K562 (cell line): ENCODE data around the gene ANKRD7. TPM values are rescaled to one million over a fixed set of nuclear protein-coding genes. Genes with fewer than 3 reads are reported as not detected.
A peak's percentile ranks its signal among the peaks of the same experiment; 100 is the strongest.

Source experiments
- AFF1 ChIP-seq, 2 experiments: fragments of 450-650 bp; IDR thresholded peaks; 2 replicates each; pipeline ENCODE4 v1.6.1; 2018; ENCODE audit warnings: mild to moderate bottlenecking in 2 of 2, low read depth in 1 of 2; ENCODE audit not compliant: partially characterized antibody in 2 of 2
- ARID2 ChIP-seq: fragments of 450-650 bp; IDR thresholded peaks from 2 replicates; pipeline ENCODE4 v1.6.1; 2017; ENCODE audit warnings: antibody characterized with exemption, mild to moderate bottlenecking
- CHAMP1 ChIP-seq: fragments of 450-650 bp; IDR thresholded peaks from 2 replicates; pipeline ENCODE4 v1.6.1; 2016; ENCODE audit warnings: mild to moderate bottlenecking
- DMBX1 ChIP-seq: fragments of 250-450 bp; sonication (Bioruptor Pico); IDR thresholded peaks from 2 replicates; pipeline ENCODE4 v1.8.0; 2022; ENCODE audit warnings: inconsistent platforms, mild to moderate bottlenecking, moderate library complexity, borderline replicate concordance
- E2F6 ChIP-seq, 2 experiments: IDR thresholded peaks; 2 replicates each; pipeline ENCODE4 v1.6.1; 2011; ENCODE audit warnings: borderline replicate concordance in 1 of 2, control low read depth in 1 of 2, low read depth in 1 of 2, low read length in 1 of 2, mild to moderate bottlenecking in 1 of 2, mixed read lengths in 1 of 2, moderate library complexity in 1 of 2; ENCODE audit not compliant: insufficient read depth in 1 of 2, insufficient read length in 1 of 2, poor library complexity in 1 of 2, severe bottlenecking in 1 of 2; ENCODE audit errors: extremely low read depth in 1 of 2
- NFIC ChIP-seq: fragments of 450-650 bp; IDR thresholded peaks from 2 replicates; pipeline ENCODE4 v1.6.1; 2017; ENCODE audit warnings: mild to moderate bottlenecking, inconsistent platforms
- NFRKB ChIP-seq: fragments of 450-650 bp; IDR thresholded peaks from 2 replicates; pipeline ENCODE4 v1.6.1; 2016; ENCODE audit warnings: low read depth
- PHB ChIP-seq: fragments of 250-450 bp; sonication (Bioruptor Pico); IDR thresholded peaks from 2 replicates; pipeline ENCODE4 v1.5.0; 2021
- TAF9B ChIP-seq: fragments of 450-650 bp; IDR thresholded peaks from 2 replicates; pipeline ENCODE4 v1.6.1; 2018; ENCODE audit warnings: mild to moderate bottlenecking; ENCODE audit not compliant: partially characterized antibody
- TRIM24 ChIP-seq, 2 experiments: fragments of 450-650 bp; IDR thresholded peaks; 2 replicates each; pipeline ENCODE4 v1.6.1; 2016
- ZBED1 ChIP-seq: IDR thresholded peaks from 2 replicates; pipeline ENCODE4 v1.6.1; 2014
- ZNF124 ChIP-seq: sonication (generic); formaldehyde crosslinking; IDR thresholded peaks from 2 replicates; pipeline ENCODE4 v1.8.1; 2022; ENCODE audit warnings: missing genetic modification reagents
- ZNF431 ChIP-seq: sonication (generic); formaldehyde crosslinking; IDR thresholded peaks from 2 replicates; pipeline ENCODE4 v1.8.0; 2022; ENCODE audit warnings: mild to moderate bottlenecking, missing genetic modification reagents
- polyA plus RNA-seq, 8 experiments: library from polyadenylated mRNA; depleted of rRNA in 4 of 8; stranded (reverse) in 5 of 8; unstranded in 3 of 8; fragments of >200 nt; fragmentation: Nextera tagmentation in 2 of 8; fragmentation: Illumina TruSeq in 1 of 8; extraction: Ambion mirVana in 2 of 8; extraction: Trizol in 1 of 8; gene quantifications; 2 replicates each; pipeline versions ENCODE4 v1.2.1 to v1.2.3, GENCODE V29; 2011 to 2014; ENCODE audit warnings: inconsistent platforms in 1 of 8, missing spikeins in 1 of 8
- total RNA-seq, 7 experiments: library from RNA; depleted of rRNA in 6 of 7; stranded (reverse); fragments of >200 nt in 6 of 7; fragmentation: Illumina TruSeq in 2 of 7; extraction: Trizol in 2 of 7; gene quantifications; 2 replicates each; pipeline versions ENCODE4 v1.2.1 to v1.2.3, GENCODE V29; 2011 to 2021; ENCODE audit warnings: low replicate concordance in 1 of 7

Gene ANKRD7
- total and polyA plus RNA-seq, 9 of the 15 experiments (the other 6 are each of a cell fraction or from before 2014, with no cell fraction given): 0.33 TPM; not detected in 8

- peak; percentile 65 to 76 for TF ChIP-seq AFF1 (IDR thresholded peaks at IDR 0.05; ENCODE audit: low read depth in 1 of 2, partially characterized antibody in 2 of 2)
- TF ChIP-seq DMBX1 (CRISPR knock-in tag): peak; percentile 30; the same call in 1 of the 2 replicates
- peak; percentile 50 for TF ChIP-seq NFIC
- TF ChIP-seq CHAMP1: peak; percentile 28; the same call in 1 of the 2 replicates
- TF ChIP-seq PHB (CRISPR knock-in tag): 0 out of 2 replicates have a peak, but pooled peaks have one; percentile 60
- no peak for TF ChIP-seq ZNF124 (CRISPR knock-in tag)
- TF ChIP-seq E2F6 (IDR thresholded peaks at IDR 0.05; ENCODE audit: borderline replicate concordance in 1 of 2, extremely low read depth in 1 of 2, insufficient read depth in 1 of 2, insufficient read length in 1 of 2, low read depth in 1 of 2, low read length in 1 of 2, poor library complexity in 1 of 2, severe bottlenecking in 1 of 2): peak in 1 of 2 experiments; percentile 73
- no peak for TF ChIP-seq ZNF431
- peak; percentile 96 for TF ChIP-seq NFRKB
- peak in 1 of 2 experiments; percentile 46; a peak in 1 of 4 replicates for TF ChIP-seq TRIM24 (IDR thresholded peaks at IDR 0.05)
- peak; percentile 94 for TF ChIP-seq TAF9B
- TF ChIP-seq ARID2: peak; percentile 40; the same call in 1 of the 2 replicates
- TF ChIP-seq ZBED1: peak; percentile 76; the same call in 1 of the 2 replicates
These were observed 40.5 kb upstream of the ANKRD7 start, which contains the start of gene LSM8 (continued) for GRCh38 chr7:118183786-118184564.
